ENCODE data around the gene LIG1. TPM values are rescaled to one million over a fixed set of nuclear protein-coding genes. Genes with fewer than 3 reads are reported as not detected.

LIG1 gene
- total and polyA plus RNA-seq, 2 experiments from 2014 or later: 23.8 to 28.4 TPM

- no peak for TF ChIP-seq EZH2 (IDR thresholded peaks at IDR 0.05; ENCODE audit: borderline replicate concordance)
- TF ChIP-seq CTCF (IDR thresholded peaks at IDR 0.05; ENCODE audit: poor library complexity): no peak
- TF ChIP-seq EZH2phosphoT487 (IDR thresholded peaks at IDR 0.05; ENCODE audit: low read depth, severe bottlenecking, unreplicated experiment): no peak
- Histone ChIP-seq H4K20me1 (ENCODE audit: insufficient read depth, poor library complexity, severe bottlenecking) (no peaks in the 10 kb centered on the region), H3K4me2 (no peak overlapping the region), H3K9me2 (replicated peaks; ENCODE audit: insufficient read depth) (no peaks in the 10 kb centered on the region), H3K27ac (no peak overlapping the region), H3K36me3 (replicated peaks; ENCODE audit: insufficient read depth, low read depth) (no peaks in the 10 kb centered on the region), H3K27me3 (no peaks in the 10 kb centered on the region), H2AFZ (no peak overlapping the region), H3K79me2 (no peaks in the 10 kb centered on the region), H3K9me3 (ENCODE audit: low read depth) (no peaks in the 10 kb centered on the region), H3K4me1 (ENCODE audit: insufficient read depth) (no peaks in the 10 kb centered on the region), H3K4me3 (no peak overlapping the region)
- WGBS (ENCODE audit: low lambda C conversion rate, missing lambda C conversion rate): 95% methylated on average over 5 of the region's 5 CpGs
- no peak for DNase-seq (ENCODE audit: low spot score)
These were observed 43.8 kb upstream of the LIG1 start for GRCh38 chr19:48213959-48214358.

DNA sequence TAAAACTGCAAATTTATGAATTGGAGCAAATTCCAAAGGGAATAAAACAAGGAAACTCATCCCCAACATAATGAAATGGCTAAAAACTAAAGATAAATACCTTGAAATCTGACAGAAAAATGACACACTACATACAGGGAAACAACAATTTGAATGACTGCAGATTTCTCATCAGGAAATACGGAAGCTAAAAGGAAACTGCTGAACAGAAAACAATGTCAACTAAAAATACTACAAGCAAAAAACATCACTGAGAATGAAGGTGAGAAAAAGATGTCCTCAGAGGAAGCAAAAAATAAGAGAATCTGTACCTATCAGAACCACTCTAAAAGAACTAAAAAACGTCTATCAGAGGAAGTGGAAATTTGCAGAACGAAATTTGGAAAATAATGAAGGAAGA, 39.9 kb upstream of the LIG1 start:
- TF ChIP-seq CTCF (IDR thresholded peaks at IDR 0.05; ENCODE audit: poor library complexity): no peak
- no peak for TF ChIP-seq EZH2 (IDR thresholded peaks at IDR 0.05; ENCODE audit: borderline replicate concordance)
- TF ChIP-seq EZH2phosphoT487 (IDR thresholded peaks at IDR 0.05; ENCODE audit: low read depth, severe bottlenecking, unreplicated experiment): no peak
- Histone ChIP-seq H3K27ac (no peak overlapping the region), H4K20me1 (ENCODE audit: insufficient read depth, poor library complexity, severe bottlenecking) (no peaks in the 10 kb centered on the region), H3K4me2 (no peak overlapping the region), H3K27me3 (no peaks in the 10 kb centered on the region), H3K4me1 (ENCODE audit: insufficient read depth) (no peaks in the 10 kb centered on the region), H2AFZ (no peak overlapping the region), H3K4me3 (no peak overlapping the region), H3K9me2 (replicated peaks; ENCODE audit: insufficient read depth) (no peaks in the 10 kb centered on the region), H3K79me2 (peaks cover 2% of the 10 kb centered on the region), H3K36me3 (replicated peaks; ENCODE audit: insufficient read depth, low read depth) (no peaks in the 10 kb centered on the region), H3K9me3 (ENCODE audit: low read depth) (no peaks in the 10 kb centered on the region)
- DNase-seq (ENCODE audit: low spot score): no peak
- 87% methylated on average over 3 of the region's 3 CpGs for WGBS (ENCODE audit: low lambda C conversion rate, missing lambda C conversion rate)

- no peak overlapping the region for H3K4me2 ChIP-seq
- DNase-seq (ENCODE audit: low spot score): no peak
These were observed 36.4 kb upstream of the LIG1 start for GRCh38 chr19:48206397-48207093.

More at GRCh38 chr19:48206397-48207093, 36.4 kb upstream of the LIG1 start:
- Histone ChIP-seq H3K36me3 (replicated peaks; ENCODE audit: insufficient read depth, low read depth) (no peaks in the 10 kb centered on the region), H3K4me1 (ENCODE audit: insufficient read depth) (no peaks in the 10 kb centered on the region), H3K79me2 (peaks cover 2% of the 10 kb centered on the region), H3K27ac (no peak overlapping the region), H3K4me3 (no peak overlapping the region), H2AFZ (no peak overlapping the region), H3K9me2 (replicated peaks; ENCODE audit: insufficient read depth) (no peaks in the 10 kb centered on the region), H3K9me3 (ENCODE audit: low read depth) (no peaks in the 10 kb centered on the region), H3K27me3 (no peaks in the 10 kb centered on the region), H4K20me1 (ENCODE audit: insufficient read depth, poor library complexity, severe bottlenecking) (no peaks in the 10 kb centered on the region)
- WGBS (ENCODE audit: low lambda C conversion rate, missing lambda C conversion rate): 83% methylated on average over 9 of the region's 9 CpGs
- TF ChIP-seq EZH2 (IDR thresholded peaks at IDR 0.05; ENCODE audit: borderline replicate concordance) (no peak), EZH2phosphoT487 (IDR thresholded peaks at IDR 0.05; ENCODE audit: low read depth, severe bottlenecking, unreplicated experiment) (no peak), CTCF (IDR thresholded peaks at IDR 0.05; ENCODE audit: poor library complexity) (no peak)

All from hepatocyte (in vitro differentiated cells).